Measurements from ENCODE around the gene GTF2F1.

DNA sequence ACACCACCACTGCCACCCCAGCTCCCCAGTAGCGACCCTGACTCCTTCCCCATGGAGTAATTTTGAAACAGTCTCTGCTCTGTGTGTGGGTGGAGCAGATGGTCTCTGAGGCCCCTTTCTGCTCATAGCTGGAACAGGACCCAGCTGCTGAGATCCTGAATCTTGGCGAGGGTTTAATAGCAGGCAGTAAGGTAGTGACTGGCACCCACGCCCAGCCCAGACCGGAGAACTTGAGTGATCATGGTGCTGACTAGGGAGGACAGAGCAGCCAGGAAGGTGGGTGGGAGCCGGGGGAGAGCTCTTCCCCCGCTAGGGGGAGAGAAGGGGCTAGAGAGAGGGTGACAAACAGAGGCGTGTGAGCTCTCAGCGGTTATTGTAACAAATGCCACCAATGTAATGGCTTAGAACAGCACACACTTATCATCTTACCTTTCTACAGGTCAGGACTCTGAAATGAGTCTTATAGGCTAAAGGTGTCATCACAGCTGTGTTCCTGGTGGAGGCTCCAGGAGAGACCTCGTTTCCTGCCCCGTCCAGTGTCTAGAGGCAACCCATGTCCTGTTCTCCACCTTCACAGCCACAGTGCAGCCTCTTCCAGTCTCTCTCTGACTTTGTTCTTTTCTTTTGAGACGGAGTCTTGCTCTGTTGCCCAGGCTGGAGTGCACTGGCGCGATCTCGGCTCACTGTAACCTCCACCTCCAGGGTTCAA, 52.3 kb downstream of the GTF2F1 start:
- TF ChIP-seq POLR2A (IDR thresholded peaks at IDR 0.05) (no peak), POLR2AphosphoS5 (IDR thresholded peaks at IDR 0.05) (no peak), EP300 (IDR thresholded peaks at IDR 0.05; ENCODE audit: low read depth) (no peak)
- TF ChIP-seq, protein P1, sequence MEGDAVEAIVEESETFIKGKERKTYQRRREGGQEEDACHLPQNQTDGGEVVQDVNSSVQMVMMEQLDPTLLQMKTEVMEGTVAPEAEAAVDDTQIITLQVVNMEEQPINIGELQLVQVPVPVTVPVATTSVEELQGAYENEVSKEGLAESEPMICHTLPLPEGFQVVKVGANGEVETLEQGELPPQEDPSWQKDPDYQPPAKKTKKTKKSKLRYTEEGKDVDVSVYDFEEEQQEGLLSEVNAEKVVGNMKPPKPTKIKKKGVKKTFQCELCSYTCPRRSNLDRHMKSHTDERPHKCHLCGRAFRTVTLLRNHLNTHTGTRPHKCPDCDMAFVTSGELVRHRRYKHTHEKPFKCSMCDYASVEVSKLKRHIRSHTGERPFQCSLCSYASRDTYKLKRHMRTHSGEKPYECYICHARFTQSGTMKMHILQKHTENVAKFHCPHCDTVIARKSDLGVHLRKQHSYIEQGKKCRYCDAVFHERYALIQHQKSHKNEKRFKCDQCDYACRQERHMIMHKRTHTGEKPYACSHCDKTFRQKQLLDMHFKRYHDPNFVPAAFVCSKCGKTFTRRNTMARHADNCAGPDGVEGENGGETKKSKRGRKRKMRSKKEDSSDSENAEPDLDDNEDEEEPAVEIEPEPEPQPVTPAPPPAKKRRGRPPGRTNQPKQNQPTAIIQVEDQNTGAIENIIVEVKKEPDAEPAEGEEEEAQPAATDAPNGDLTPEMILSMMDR (IDR thresholded peaks at IDR 0.05), result no peak

All from transverse colon (tissue), 4 donors.